Activated CD8-positive, alpha-beta memory T cell treated with anti-CD3 and anti-CD28 coated beads for 48 hours (primary cell): Measurements from ENCODE around the gene C12orf76.

Source experiments
- DNase-seq, 3 experiments: peaks; one replicate each; pipeline ENCODE4 v3.0.0-alpha.2; 2020; ENCODE audit warnings: low read depth in 2 of 3, low spot score in 2 of 3

Gene C12orf76

GRCh38 chr12:109995686-109996482 is 52.4 kb downstream of the C12orf76 start, which contains the start of gene GIT2:
TSS of gene GIT2 (minus strand) at chr12:109996368. CDS start at chr12:109996224, 144 bp downstream.
- DNase-seq, result peak; percentile 75 to 90 (median 89)

GRCh38 chr12:109995361-109995685 is 53.0 kb downstream of the C12orf76 start:
- no peak for DNase-seq

GRCh38 chr12:109994401-109995175 is 53.7 kb downstream of the C12orf76 start:
- no peak for DNase-seq

- DNase-seq, result no peak
Observed at GRCh38 chr12:109993091-109993490, 55.2 kb downstream of the C12orf76 start.

GRCh38 chr12:109991586-109991985 is 56.7 kb downstream of the C12orf76 start:
- DNase-seq, result no peak
